ENCODE results near the gene GPR61. TPM values are rescaled to one million over a fixed set of nuclear protein-coding genes. Genes with fewer than 3 reads are reported as not detected.

The GPR61 gene
- polyA plus RNA-seq, 1 donor from 2014 or later, result 9.7 TPM

- H2AFZ ChIP-seq (ENCODE audit: low read depth, low read length), result no peak overlapping the region
- no peaks in the 10 kb centered on the region for H4K20me1 ChIP-seq (ENCODE audit: insufficient read depth)
- H3K4me3 ChIP-seq (ENCODE audit: low read length), result no peak overlapping the region
- peaks cover 35% of the 10 kb centered on the region for H3K36me3 ChIP-seq (ENCODE audit: insufficient read depth, low read length)
- no peak overlapping the region for H3K9ac ChIP-seq (ENCODE audit: low read length)
- H3K27me3 ChIP-seq (ENCODE audit: insufficient read depth, low read depth, low read length), result no peaks in the 10 kb centered on the region
- no peaks in the 10 kb centered on the region for H3K9me2 ChIP-seq (ENCODE audit: insufficient read depth, low read length)
- H3F3A ChIP-seq (ENCODE audit: insufficient read depth, low read length, poor library complexity, severe bottlenecking), result no peaks in the 10 kb centered on the region
- no peak overlapping the region for H3K27ac ChIP-seq (ENCODE audit: low read length)
- no peak overlapping the region for H3K4me2 ChIP-seq (ENCODE audit: low read length)
- TF ChIP-seq EZH2 (IDR thresholded peaks at IDR 0.05; ENCODE audit: borderline replicate concordance, insufficient read depth, low read length, poor library complexity, severe bottlenecking) (no peak), SMC3 (conservative IDR thresholded peaks at IDR 0.05; ENCODE audit: poor library complexity) (no peak), RAD21 (conservative IDR thresholded peaks at IDR 0.05) (no peak), POLR2AphosphoS5 (IDR thresholded peaks at IDR 0.05) (no peak), EP300 (conservative IDR thresholded peaks at IDR 0.05; ENCODE audit: poor library complexity, severe bottlenecking) (no peak), MXI1 (conservative IDR thresholded peaks at IDR 0.05; ENCODE audit: poor library complexity, severe bottlenecking) (no peak), TAF1 (IDR thresholded peaks at IDR 0.05; ENCODE audit: low read depth) (no peak)
- no peaks in the 10 kb centered on the region for H3K79me2 ChIP-seq (replicated peaks; ENCODE audit: insufficient read depth, low read length)
- H3K9me3 ChIP-seq (ENCODE audit: low read length), result no peaks in the 10 kb centered on the region
These were observed 49.5 kb downstream of the GPR61 start for GRCh38 chr1:109589177-109589576.

- peaks cover 35% of the 10 kb centered on the region for H3K36me3 ChIP-seq (ENCODE audit: insufficient read depth, low read length)
- no peak overlapping the region for H3K9ac ChIP-seq (ENCODE audit: low read length)
- no peak overlapping the region for H3K27ac ChIP-seq (ENCODE audit: low read length)
- H3K9me2 ChIP-seq (ENCODE audit: insufficient read depth, low read length), result no peaks in the 10 kb centered on the region
- no peak overlapping the region for H3K4me2 ChIP-seq (ENCODE audit: low read length)
- H3K27me3 ChIP-seq (ENCODE audit: insufficient read depth, low read depth, low read length), result no peaks in the 10 kb centered on the region
- no peaks in the 10 kb centered on the region for H3K79me2 ChIP-seq (replicated peaks; ENCODE audit: insufficient read depth, low read length)
- H3F3A ChIP-seq (ENCODE audit: insufficient read depth, low read length, poor library complexity, severe bottlenecking), result no peaks in the 10 kb centered on the region
- TF ChIP-seq EZH2 (IDR thresholded peaks at IDR 0.05; ENCODE audit: borderline replicate concordance, insufficient read depth, low read length, poor library complexity, severe bottlenecking) (no peak), RAD21 (conservative IDR thresholded peaks at IDR 0.05) (no peak), MXI1 (conservative IDR thresholded peaks at IDR 0.05; ENCODE audit: poor library complexity, severe bottlenecking) (no peak), CTCF (IDR thresholded peaks at IDR 0.05; ENCODE audit: poor library complexity, severe bottlenecking) (no peak), REST (IDR thresholded peaks at IDR 0.05; ENCODE audit: borderline replicate concordance) (no peak), SMC3 (conservative IDR thresholded peaks at IDR 0.05; ENCODE audit: poor library complexity) (no peak), TAF1 (IDR thresholded peaks at IDR 0.05; ENCODE audit: low read depth) (no peak), EP300 (conservative IDR thresholded peaks at IDR 0.05; ENCODE audit: poor library complexity, severe bottlenecking) (no peak), POLR2AphosphoS5 (IDR thresholded peaks at IDR 0.05) (no peak)
- H2AFZ ChIP-seq (ENCODE audit: low read depth, low read length), result no peak overlapping the region
- H4K20me1 ChIP-seq (ENCODE audit: insufficient read depth), result no peaks in the 10 kb centered on the region
- no peaks in the 10 kb centered on the region for H3K9me3 ChIP-seq (ENCODE audit: low read length)
- no peak overlapping the region for H3K4me3 ChIP-seq (ENCODE audit: low read length)
These were observed 50.0 kb downstream of the GPR61 start for GRCh38 chr1:109589679-109590078.
